ENCODE measurements around the gene HIVEP2.

DNA sequence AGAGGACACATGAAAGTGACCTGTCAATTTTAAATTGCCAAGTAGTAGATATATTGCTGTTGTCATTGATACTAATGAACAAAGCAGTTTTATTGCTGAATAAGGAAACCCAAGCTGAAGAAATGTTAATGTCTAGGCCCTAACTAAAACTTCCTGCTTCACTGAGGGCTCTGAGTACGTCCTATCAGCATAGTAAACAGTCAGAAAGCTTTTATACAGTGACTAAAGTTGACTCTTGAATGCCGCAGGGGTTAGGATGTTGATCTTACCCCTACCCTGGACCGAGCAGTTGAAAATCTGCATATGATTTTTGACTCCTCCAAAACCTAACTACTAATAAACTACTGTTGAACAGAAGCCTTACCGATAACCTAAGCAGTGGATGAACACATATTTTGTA lies 149.0 kb downstream of the HIVEP2 start:
- TF ChIP-seq, protein P1, sequence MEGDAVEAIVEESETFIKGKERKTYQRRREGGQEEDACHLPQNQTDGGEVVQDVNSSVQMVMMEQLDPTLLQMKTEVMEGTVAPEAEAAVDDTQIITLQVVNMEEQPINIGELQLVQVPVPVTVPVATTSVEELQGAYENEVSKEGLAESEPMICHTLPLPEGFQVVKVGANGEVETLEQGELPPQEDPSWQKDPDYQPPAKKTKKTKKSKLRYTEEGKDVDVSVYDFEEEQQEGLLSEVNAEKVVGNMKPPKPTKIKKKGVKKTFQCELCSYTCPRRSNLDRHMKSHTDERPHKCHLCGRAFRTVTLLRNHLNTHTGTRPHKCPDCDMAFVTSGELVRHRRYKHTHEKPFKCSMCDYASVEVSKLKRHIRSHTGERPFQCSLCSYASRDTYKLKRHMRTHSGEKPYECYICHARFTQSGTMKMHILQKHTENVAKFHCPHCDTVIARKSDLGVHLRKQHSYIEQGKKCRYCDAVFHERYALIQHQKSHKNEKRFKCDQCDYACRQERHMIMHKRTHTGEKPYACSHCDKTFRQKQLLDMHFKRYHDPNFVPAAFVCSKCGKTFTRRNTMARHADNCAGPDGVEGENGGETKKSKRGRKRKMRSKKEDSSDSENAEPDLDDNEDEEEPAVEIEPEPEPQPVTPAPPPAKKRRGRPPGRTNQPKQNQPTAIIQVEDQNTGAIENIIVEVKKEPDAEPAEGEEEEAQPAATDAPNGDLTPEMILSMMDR (conservative IDR thresholded peaks at IDR 0.05 in 1 of 2, IDR thresholded peaks at IDR 0.05 in 1 of 2; ENCODE audit: low read depth in 1 of 2, low read length in 2 of 2) = no peak
- no peak for TF ChIP-seq EZH2 (IDR thresholded peaks at IDR 0.05; ENCODE audit: low read length, missing control alignments)

All from fibroblast of lung (primary cell).